ENCODE data around the gene BHMT2.

Gene BHMT2

DNA sequence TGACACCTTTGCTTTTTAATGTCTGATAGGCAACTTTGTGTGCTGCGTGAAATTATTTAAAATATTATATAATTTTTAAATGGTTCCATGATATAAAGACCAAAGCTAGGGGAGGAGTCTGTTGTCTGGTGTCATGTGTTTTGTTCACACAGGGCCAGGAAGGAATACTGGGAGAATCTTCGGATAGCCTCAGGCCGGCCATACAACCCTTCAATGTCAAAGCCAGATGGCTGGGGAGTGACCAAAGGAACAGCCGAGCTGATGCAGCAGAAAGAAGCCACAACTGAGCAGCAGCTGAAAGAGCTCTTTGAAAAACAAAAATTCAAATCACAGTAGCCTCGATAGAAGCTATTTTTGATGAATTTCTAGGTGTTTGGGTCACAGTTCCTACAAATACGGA is 61.2 kb downstream of the BHMT2 start:
- DNase-seq = no peak

DNA sequence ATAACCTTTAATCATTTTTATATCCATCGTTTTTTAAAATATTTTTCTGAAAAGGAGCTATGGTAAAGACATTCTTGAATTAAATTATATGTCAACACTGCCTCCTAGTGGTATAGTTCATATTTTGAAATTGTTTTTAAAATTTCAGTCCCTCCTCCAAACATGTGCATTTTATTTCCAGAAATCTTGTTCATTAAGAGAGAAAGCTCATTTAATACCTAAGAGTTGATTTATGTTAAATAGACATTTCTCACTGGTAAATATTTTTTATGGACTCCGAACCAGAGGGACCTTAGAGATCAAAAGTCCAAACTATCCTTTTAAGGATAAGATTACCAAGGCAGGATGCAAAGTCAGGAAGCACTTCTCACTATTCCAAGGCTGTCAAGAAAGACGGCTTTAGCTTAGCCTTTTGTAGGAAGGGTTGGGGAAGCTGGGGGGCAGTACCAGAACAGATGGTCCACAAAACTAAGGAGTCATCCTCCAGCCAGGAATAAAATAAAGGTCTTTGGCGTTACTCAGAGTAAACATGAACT is 63.6 kb downstream of the BHMT2 start:
- DNase-seq = no peak

GRCh38 chr5:79133657-79134451 is 64.3 kb downstream of the BHMT2 start:
- no peak for DNase-seq

DNA sequence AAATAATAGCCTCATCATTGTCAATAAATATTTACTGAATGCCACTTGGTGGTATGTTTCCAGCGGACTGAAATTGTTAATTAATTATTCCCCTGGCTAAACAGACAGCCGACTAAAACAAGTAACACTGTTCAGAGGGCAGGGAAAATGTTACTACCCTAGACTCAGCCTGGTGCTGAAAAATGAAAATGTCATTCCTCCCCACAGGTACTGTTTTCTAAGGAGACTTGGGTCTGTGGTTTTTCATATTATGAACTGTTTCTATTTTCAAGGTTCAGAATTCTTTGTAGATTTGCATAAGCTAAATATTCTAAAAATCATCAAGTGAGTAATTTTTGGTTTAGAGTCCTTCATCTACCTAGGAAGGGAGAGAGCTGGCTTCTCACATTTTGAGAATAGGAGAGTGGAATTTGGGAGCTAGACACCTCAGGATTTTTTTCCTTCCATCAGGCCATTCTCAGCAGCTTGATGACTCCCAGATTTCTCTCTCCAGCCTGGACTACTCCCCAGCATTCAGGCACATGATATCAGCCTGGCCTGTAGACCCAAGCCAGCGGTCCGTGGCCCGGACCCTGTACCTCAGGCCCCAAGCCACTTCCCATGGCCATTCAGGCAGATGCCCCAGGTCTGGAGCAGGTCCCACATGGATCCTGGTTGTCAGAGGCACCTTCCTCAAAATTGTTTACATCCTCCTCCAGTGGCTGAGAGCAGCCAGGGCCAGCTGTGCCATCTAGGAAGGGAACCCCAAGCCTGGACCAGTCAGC is 66.4 kb downstream of the BHMT2 start:
- DNase-seq = no peak

GRCh38 chr5:79136618-79137017 is 67.1 kb downstream of the BHMT2 start:
- no peak for DNase-seq

Data from NCI-H2081 treated with DMSO at 0.1 percent for 48 hours (cell line).